ENCODE data around the gene FTCDNL1. TPM values are rescaled to one million over a fixed set of nuclear protein-coding genes. Genes with fewer than 3 reads are reported as not detected.

FTCDNL1 gene
- total RNA-seq, 1 experiment from 2014 or later = 2.0 TPM

DNA sequence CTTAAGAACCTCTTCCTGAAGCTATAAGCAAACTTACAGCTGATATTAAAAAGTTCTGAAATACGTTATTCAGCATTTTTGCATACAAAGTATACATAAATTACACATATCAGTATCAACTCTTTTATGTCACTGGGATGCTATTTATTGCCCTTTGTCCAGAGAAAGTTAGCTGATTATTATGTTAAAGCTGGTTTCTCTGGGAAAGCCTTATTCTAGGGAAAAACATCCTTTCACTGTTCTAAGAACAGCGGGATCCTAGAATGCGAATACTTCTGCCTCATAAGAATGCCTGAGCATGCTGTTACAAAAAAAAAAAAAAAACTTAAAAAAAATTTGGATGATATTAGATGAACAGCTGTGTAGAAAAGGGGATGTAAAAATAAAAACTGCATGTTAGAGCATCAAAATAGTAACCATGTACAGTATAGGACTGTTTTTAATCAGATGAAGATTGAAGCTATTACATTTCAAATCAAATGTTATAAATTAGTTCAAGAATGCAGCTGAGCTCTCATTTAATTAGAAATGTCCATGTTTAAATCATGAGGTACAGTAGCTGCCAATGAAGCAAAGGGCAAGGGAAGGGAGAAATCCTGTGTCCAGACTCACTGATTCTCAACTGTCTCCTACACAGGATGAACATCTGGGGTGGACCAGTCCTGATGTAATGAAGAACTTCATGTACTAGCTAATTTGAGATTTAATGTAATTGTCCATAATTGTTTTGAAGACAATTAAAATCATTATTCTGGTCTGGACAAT, 8.2 kb downstream of the FTCDNL1 start:
- no peak overlapping the region for H3K23ac ChIP-seq (ENCODE audit: insufficient read length, low read depth, low read length)
- H4K5ac ChIP-seq (ENCODE audit: insufficient read length, low read depth, low read length) = no peak overlapping the region
- no peak overlapping the region for H2AK5ac ChIP-seq (ENCODE audit: insufficient read length, low read length)
- no peak overlapping the region for H4K91ac ChIP-seq (ENCODE audit: insufficient read length, low read depth, low read length)
- no peaks in the 10 kb centered on the region for H3K79me2 ChIP-seq (ENCODE audit: insufficient read depth, low read length)
- H3K27ac Mint-ChIP-seq = peak overlapping the region in 1 of 3 experiments; percentile 94; a peak in 3 of 7 replicates
- no peak overlapping the region for H3K14ac ChIP-seq (ENCODE audit: insufficient read depth, low read length)
- H3K27me3 ChIP-seq (ENCODE audit: insufficient read depth, low read length) = no peaks in the 10 kb centered on the region
- no peak overlapping the region for H4K8ac ChIP-seq (replicated peaks; ENCODE audit: insufficient read length, low read depth, low read length)
- H3K9me3 Mint-ChIP-seq = no peaks in the 10 kb centered on the region
- H3K27ac ChIP-seq (ENCODE audit: insufficient read length, low read depth, low read length) = no peak overlapping the region
- H3K4ac ChIP-seq (ENCODE audit: low read depth, low read length) = no peak overlapping the region
- no peaks in the 10 kb centered on the region for H4K20me1 ChIP-seq (ENCODE audit: control insufficient read depth, insufficient read depth, insufficient read length)
- TF ChIP-seq, protein P1, sequence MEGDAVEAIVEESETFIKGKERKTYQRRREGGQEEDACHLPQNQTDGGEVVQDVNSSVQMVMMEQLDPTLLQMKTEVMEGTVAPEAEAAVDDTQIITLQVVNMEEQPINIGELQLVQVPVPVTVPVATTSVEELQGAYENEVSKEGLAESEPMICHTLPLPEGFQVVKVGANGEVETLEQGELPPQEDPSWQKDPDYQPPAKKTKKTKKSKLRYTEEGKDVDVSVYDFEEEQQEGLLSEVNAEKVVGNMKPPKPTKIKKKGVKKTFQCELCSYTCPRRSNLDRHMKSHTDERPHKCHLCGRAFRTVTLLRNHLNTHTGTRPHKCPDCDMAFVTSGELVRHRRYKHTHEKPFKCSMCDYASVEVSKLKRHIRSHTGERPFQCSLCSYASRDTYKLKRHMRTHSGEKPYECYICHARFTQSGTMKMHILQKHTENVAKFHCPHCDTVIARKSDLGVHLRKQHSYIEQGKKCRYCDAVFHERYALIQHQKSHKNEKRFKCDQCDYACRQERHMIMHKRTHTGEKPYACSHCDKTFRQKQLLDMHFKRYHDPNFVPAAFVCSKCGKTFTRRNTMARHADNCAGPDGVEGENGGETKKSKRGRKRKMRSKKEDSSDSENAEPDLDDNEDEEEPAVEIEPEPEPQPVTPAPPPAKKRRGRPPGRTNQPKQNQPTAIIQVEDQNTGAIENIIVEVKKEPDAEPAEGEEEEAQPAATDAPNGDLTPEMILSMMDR (conservative IDR thresholded peaks at IDR 0.05) = no peak
- peaks cover 33 to 37% of the 10 kb centered on the region in 2 experiments for H3K4me1 Mint-ChIP-seq
- H3K36me3 Mint-ChIP-seq (ENCODE audit: insufficient read depth in 1 of 3, low read depth in 3 of 3) = no peaks in the 10 kb centered on the region; a peak in 1 of 7 replicates
- no peak overlapping the region for H2BK12ac ChIP-seq (ENCODE audit: insufficient read length, low read depth, low read length)
- H3K23me2 ChIP-seq (ENCODE audit: insufficient read length, low read depth, low read length, poor library complexity, severe bottlenecking) = no peaks in the 10 kb centered on the region
- no peaks in the 10 kb centered on the region for H3K79me1 ChIP-seq (ENCODE audit: insufficient read depth, low read depth, low read length, poor library complexity, severe bottlenecking)
- H3K27me3 Mint-ChIP-seq (ENCODE audit: low read depth) = peaks cover 5% of the 10 kb centered on the region
- no peak overlapping the region for H3K4me2 ChIP-seq (ENCODE audit: insufficient read depth, insufficient read length, low read length)
- peaks cover 6% of the 10 kb centered on the region; the same call in 1 of the 2 replicates for H3K4me1 ChIP-seq (ENCODE audit: insufficient read depth, low read length)
- DNase-seq = no peak
- H2BK15ac ChIP-seq (ENCODE audit: low read depth, low read length) = no peak overlapping the region
- H3K9ac ChIP-seq (ENCODE audit: extremely low read depth, insufficient read length, low read length) = peak overlapping the region; percentile 15
- no peak overlapping the region for H3K4me3 Mint-ChIP-seq
- H3K56ac ChIP-seq (ENCODE audit: insufficient read length, low read depth, low read length) = no peak overlapping the region
- WGBS (ENCODE audit: extremely low coverage, insufficient read length, low lambda C conversion rate) = no CpG with 5 or more reads among the region's 3 CpGs
- H3K9me3 ChIP-seq (ENCODE audit: control insufficient read depth, low read depth, low read length) = no peaks in the 10 kb centered on the region
- H2BK20ac ChIP-seq (ENCODE audit: low read depth, low read length, poor library complexity, severe bottlenecking) = no peak overlapping the region
- H2BK120ac ChIP-seq (ENCODE audit: low read depth, low read length, poor library complexity, severe bottlenecking) = no peak overlapping the region
- no peak overlapping the region for H2AFZ ChIP-seq (ENCODE audit: low read length)
- H3K18ac ChIP-seq (ENCODE audit: insufficient read length, low read depth, low read length) = no peak overlapping the region
- no peak overlapping the region for H2BK5ac ChIP-seq (ENCODE audit: insufficient read length, low read length)
- no peak overlapping the region for H3T11ph ChIP-seq (ENCODE audit: low read length)

Data from H9 (cell line).